Measurements from ENCODE around the gene AFAP1L2. TPM values are rescaled to one million over a fixed set of nuclear protein-coding genes. Genes with fewer than 3 reads are reported as not detected.
A peak's percentile ranks its signal among the peaks of the same experiment; 100 is the strongest.

The AFAP1L2 gene
- polyA plus RNA-seq, 2 donors = 7.8 to 8.2 TPM

DNA sequence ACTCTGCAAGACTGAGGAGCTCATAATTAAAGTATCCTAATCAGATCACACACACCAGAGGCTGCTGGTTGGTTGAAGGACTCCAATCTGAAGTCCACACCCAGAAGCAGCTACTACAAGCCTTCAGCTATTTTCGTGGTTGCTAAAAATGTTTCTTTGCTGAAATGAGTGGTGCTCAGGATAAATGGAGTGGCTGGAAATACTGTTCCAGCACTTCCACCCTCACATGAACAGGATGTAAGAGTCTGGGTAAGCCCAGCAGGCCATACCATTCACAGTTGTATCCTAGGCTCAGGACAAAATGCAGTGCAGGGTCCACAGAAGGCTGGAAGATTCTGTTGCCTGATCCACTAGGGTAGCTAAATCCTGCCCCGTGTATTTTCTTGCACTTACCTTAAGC lies 34.1 kb downstream of the AFAP1L2 start:
- Histone ChIP-seq H3K9me3 (ENCODE audit: control insufficient read depth in 2 of 2, insufficient read depth in 1 of 2, low read depth in 1 of 2, low read length in 1 of 2) (peaks cover 0 to 2% of the 10 kb centered on the region in 2 donors), H3K4me3 (ENCODE audit: low read depth in 1 of 2, low read length in 2 of 2) (no peak overlapping the region), H3K27ac (ENCODE audit: low read depth in 2 of 2, low read length in 1 of 2) (no peak overlapping the region), H3K27me3 (ENCODE audit: control insufficient read depth in 1 of 2, insufficient read depth in 2 of 2, low read length in 2 of 2) (no peaks in the 10 kb centered on the region), H3K36me3 (ENCODE audit: control insufficient read depth in 2 of 2, insufficient read depth in 2 of 2, low read length in 1 of 2) (peaks cover 0 to 4% of the 10 kb centered on the region in 2 donors), H3K4me1 (ENCODE audit: control insufficient read depth in 2 of 2, insufficient read depth in 2 of 2, low read length in 1 of 2) (peaks cover 2 to 4% of the 10 kb centered on the region in 2 donors)
- WGBS, 2 donors = 58 to 61% methylated on average over 2 of the region's 2 CpGs

DNA sequence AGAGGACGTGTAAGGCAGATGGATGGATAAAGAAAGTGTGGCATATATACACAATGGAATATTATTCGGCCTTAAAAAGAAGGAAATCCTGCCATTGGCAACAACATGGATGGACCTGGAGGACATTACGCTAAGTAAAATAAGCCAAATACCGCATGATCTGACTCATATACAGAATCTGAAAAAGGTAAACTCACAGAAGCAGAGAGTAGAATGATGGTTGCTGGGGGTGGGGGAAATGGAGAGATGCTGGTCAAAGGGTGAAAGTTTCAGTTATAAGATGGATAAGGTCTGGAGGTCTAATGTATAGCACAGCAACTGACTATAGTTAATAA lies 36.3 kb downstream of the AFAP1L2 start:
- WGBS, 2 donors = 60 to 73% methylated on average over 4 of the region's 4 CpGs
- Histone ChIP-seq H3K27ac (ENCODE audit: low read depth in 2 of 2, low read length in 1 of 2) (no peak overlapping the region), H3K27me3 (ENCODE audit: control insufficient read depth in 1 of 2, insufficient read depth in 2 of 2, low read length in 2 of 2) (no peaks in the 10 kb centered on the region), H3K4me3 (ENCODE audit: low read depth in 1 of 2, low read length in 2 of 2) (no peak overlapping the region), H3K9me3 (ENCODE audit: control insufficient read depth in 2 of 2, insufficient read depth in 1 of 2, low read depth in 1 of 2, low read length in 1 of 2) (no peaks in the 10 kb centered on the region), H3K4me1 (ENCODE audit: control insufficient read depth in 2 of 2, insufficient read depth in 2 of 2, low read length in 1 of 2) (peaks cover 2 to 4% of the 10 kb centered on the region in 2 donors), H3K36me3 (ENCODE audit: control insufficient read depth in 2 of 2, insufficient read depth in 2 of 2, low read length in 1 of 2) (peaks cover 0 to 4% of the 10 kb centered on the region in 2 donors)

DNA sequence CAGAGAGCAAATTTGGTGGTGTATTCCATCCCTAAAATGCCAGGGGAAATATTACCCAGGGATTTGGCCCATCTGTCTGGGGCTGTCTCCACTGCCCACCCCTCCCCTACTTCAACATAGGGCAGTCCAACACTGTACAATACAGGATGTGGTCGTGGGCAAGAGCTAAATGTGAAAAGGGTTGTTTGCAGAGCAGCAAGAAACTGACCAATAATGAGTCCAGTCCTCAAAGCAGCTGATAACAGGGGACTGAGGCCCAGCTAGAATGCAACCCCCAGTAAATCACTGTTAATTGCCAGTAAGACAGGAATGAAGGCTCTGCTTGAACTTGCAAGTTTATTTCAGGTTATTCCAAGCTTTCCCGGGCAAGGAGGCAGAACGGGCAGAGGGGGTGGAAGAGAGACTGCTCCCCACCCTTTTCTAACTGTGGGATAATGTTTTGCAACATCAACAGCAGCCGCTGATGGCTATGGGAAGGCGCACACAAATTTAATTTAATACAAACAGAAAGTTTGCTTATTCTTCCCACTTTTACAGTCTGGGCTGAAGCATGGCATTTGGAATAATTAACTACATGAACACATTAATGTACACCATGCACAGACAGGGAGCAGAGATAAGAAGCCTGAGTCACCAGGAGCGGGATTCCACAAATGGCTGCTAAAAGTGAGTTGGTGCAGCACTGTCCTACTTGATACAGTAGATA lies 36.8 kb downstream of the AFAP1L2 start:
- H3K4me1 ChIP-seq (ENCODE audit: control insufficient read depth in 2 of 2, insufficient read depth in 2 of 2, low read length in 1 of 2) = peaks cover 2 to 6% of the 10 kb centered on the region in 2 donors
- no peak overlapping the region for H3K4me3 ChIP-seq (ENCODE audit: low read depth in 1 of 2, low read length in 2 of 2)
- H3K9me3 ChIP-seq (ENCODE audit: control insufficient read depth in 2 of 2, insufficient read depth in 1 of 2, low read depth in 1 of 2, low read length in 1 of 2) = no peaks in the 10 kb centered on the region
- peak overlapping the region; percentile 48 to 72 for H3K27ac ChIP-seq (ENCODE audit: low read depth in 2 of 2, low read length in 1 of 2)
- H3K27me3 ChIP-seq (ENCODE audit: control insufficient read depth in 1 of 2, insufficient read depth in 2 of 2, low read length in 2 of 2) = no peaks in the 10 kb centered on the region
- H3K36me3 ChIP-seq (ENCODE audit: control insufficient read depth in 2 of 2, insufficient read depth in 2 of 2, low read length in 1 of 2) = peaks cover 0 to 4% of the 10 kb centered on the region in 2 donors
- 26 to 40% methylated on average over 6 of the region's 6 CpGs for WGBS, 2 donors

DNA sequence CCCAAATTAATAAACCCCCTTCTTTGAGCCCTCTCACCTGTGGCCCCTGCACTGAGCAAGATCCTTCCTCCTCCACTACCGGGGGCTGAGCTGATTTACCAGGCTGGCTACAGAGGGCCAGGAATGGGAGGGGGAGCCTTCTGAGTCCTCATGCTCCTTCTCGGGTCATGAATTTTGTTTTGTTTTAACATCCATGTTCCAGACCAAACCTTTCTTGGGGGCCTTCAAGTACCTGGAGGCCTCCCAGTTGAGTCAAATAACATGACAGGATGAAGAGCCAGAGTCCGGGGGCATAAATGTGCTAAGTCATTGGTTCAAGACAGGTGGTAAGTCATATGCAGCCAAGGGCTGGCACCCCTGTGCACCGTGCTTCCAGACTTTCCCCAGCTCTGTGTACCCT lies 39.6 kb downstream of the AFAP1L2 start:
- Histone ChIP-seq H3K4me3 (ENCODE audit: low read depth in 1 of 2, low read length in 2 of 2) (no peak overlapping the region), H3K27me3 (ENCODE audit: control insufficient read depth in 1 of 2, insufficient read depth in 2 of 2, low read length in 2 of 2) (no peaks in the 10 kb centered on the region), H3K27ac (ENCODE audit: low read depth in 2 of 2, low read length in 1 of 2) (no peak overlapping the region), H3K9me3 (ENCODE audit: control insufficient read depth in 2 of 2, insufficient read depth in 1 of 2, low read depth in 1 of 2, low read length in 1 of 2) (no peaks in the 10 kb centered on the region), H3K4me1 (ENCODE audit: control insufficient read depth in 2 of 2, insufficient read depth in 2 of 2, low read length in 1 of 2) (peaks cover 0 to 5% of the 10 kb centered on the region in 2 donors), H3K36me3 (ENCODE audit: control insufficient read depth in 2 of 2, insufficient read depth in 2 of 2, low read length in 1 of 2) (no peaks in the 10 kb centered on the region)
- WGBS, 2 donors = 92 to 96% methylated on average over 4 of the region's 4 CpGs

DNA sequence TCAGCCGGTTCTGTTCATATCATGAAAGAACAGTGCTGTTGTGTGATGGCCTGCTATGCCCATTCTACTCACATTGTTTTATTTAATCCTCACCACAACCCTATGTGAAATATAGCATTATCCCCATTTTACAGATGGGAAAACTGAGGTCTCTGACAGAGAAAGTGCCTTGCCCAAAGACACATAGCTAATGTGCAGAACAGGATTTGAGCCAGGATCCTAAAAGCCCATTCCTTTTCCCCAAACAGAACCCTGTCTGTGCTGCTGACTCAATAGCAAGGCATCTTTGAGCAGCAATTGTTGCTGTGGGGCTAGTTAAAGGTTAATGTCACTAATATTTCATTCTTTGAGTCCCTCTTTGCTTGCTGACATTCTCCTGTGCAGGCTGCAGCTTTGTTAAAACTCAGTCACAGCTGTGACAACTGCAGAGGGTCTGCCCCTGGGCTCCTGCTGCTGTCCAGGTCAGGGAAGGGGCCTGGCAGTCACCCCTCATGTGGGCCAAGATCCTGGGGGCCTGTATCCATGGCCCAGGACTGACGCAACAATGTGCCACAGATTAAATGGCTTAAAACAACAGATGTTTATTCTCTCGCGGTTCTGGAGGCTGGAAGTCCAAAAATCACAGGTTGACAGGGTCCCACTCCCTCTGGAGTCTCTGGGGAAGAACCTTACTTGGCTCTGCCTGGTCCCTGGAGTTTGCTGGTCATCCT lies 40.4 kb downstream of the AFAP1L2 start:
- H3K9me3 ChIP-seq (ENCODE audit: control insufficient read depth in 2 of 2, insufficient read depth in 1 of 2, low read depth in 1 of 2, low read length in 1 of 2) = no peaks in the 10 kb centered on the region
- no peak overlapping the region for H3K4me3 ChIP-seq (ENCODE audit: low read depth in 1 of 2, low read length in 2 of 2)
- peaks cover 0 to 5% of the 10 kb centered on the region in 2 donors for H3K4me1 ChIP-seq (ENCODE audit: control insufficient read depth in 2 of 2, insufficient read depth in 2 of 2, low read length in 1 of 2)
- H3K27ac ChIP-seq (ENCODE audit: low read depth in 2 of 2, low read length in 1 of 2) = no peak overlapping the region
- no peaks in the 10 kb centered on the region for H3K36me3 ChIP-seq (ENCODE audit: control insufficient read depth in 2 of 2, insufficient read depth in 2 of 2, low read length in 1 of 2)
- H3K27me3 ChIP-seq (ENCODE audit: control insufficient read depth in 1 of 2, insufficient read depth in 2 of 2, low read length in 2 of 2) = no peaks in the 10 kb centered on the region
- 85 to 93% methylated on average over 4 of the region's 4 CpGs for WGBS, 2 donors

DNA sequence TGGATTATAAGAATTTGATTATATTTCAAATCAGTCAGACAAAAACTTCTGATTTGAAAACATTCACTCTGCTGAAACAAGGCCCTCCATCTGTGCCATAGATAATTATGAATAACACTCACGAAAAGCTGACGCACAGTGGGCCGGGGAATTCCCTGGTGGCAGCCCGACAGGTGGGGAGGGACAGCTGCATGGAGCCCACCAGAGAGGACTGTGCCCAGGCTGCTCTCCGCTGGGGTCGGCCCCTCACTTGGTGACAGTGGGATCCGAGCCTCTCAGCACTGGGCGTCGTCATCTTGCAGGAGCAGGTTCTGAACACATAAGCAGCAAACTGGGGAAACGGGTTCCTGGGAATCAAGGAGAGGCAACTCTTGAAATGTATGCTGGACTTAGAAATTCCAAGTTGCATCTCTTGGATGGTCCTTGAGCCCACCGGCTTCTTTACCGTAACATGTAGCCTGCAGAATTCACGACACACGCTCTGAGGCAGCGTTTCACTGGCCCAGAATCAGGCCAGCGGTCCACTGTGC lies 41.4 kb downstream of the AFAP1L2 start:
- peaks cover 0 to 5% of the 10 kb centered on the region in 2 donors for H3K4me1 ChIP-seq (ENCODE audit: control insufficient read depth in 2 of 2, insufficient read depth in 2 of 2, low read length in 1 of 2)
- 83 to 84% methylated on average over 16 of the region's 16 CpGs for WGBS, 2 donors
- H3K4me3 ChIP-seq (ENCODE audit: low read depth in 1 of 2, low read length in 2 of 2) = no peak overlapping the region
- no peaks in the 10 kb centered on the region for H3K9me3 ChIP-seq (ENCODE audit: control insufficient read depth in 2 of 2, insufficient read depth in 1 of 2, low read depth in 1 of 2, low read length in 1 of 2)
- H3K27me3 ChIP-seq (ENCODE audit: control insufficient read depth in 1 of 2, insufficient read depth in 2 of 2, low read length in 2 of 2) = no peaks in the 10 kb centered on the region
- no peaks in the 10 kb centered on the region for H3K36me3 ChIP-seq (ENCODE audit: control insufficient read depth in 2 of 2, insufficient read depth in 2 of 2, low read length in 1 of 2)
- H3K27ac ChIP-seq (ENCODE audit: low read depth in 2 of 2, low read length in 1 of 2) = no peak overlapping the region

DNA sequence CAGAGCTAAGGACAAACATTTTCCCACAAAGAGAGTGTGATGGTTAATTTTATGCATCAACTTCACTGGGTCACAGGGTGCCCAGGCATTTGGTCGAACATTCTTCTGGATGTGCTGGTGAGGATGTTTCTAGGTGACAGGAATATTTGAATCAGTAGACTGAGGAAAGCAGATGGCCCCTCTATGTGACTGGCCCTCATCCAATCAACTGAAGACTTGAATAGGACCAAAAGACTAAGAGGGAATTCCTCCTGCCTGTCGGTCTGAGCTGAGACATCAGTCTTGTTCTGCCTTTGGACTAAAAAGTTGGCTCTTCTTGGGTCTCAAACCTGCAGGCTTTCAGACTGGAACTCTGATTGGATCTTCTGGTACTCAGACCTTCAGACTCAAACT lies 44.4 kb downstream of the AFAP1L2 start:
- Histone ChIP-seq H3K9me3 (ENCODE audit: control insufficient read depth in 2 of 2, insufficient read depth in 1 of 2, low read depth in 1 of 2, low read length in 1 of 2) (no peaks in the 10 kb centered on the region), H3K36me3 (ENCODE audit: control insufficient read depth in 2 of 2, insufficient read depth in 2 of 2, low read length in 1 of 2) (no peaks in the 10 kb centered on the region), H3K27ac (ENCODE audit: low read depth in 2 of 2, low read length in 1 of 2) (no peak overlapping the region), H3K4me3 (ENCODE audit: low read depth in 1 of 2, low read length in 2 of 2) (no peak overlapping the region), H3K4me1 (ENCODE audit: control insufficient read depth in 2 of 2, insufficient read depth in 2 of 2, low read length in 1 of 2) (peaks cover 0 to 2% of the 10 kb centered on the region in 2 donors), H3K27me3 (ENCODE audit: control insufficient read depth in 1 of 2, insufficient read depth in 2 of 2, low read length in 2 of 2) (no peaks in the 10 kb centered on the region)
- WGBS, 2 donors = 85 to 89% methylated on average over 2 of the region's 2 CpGs

DNA sequence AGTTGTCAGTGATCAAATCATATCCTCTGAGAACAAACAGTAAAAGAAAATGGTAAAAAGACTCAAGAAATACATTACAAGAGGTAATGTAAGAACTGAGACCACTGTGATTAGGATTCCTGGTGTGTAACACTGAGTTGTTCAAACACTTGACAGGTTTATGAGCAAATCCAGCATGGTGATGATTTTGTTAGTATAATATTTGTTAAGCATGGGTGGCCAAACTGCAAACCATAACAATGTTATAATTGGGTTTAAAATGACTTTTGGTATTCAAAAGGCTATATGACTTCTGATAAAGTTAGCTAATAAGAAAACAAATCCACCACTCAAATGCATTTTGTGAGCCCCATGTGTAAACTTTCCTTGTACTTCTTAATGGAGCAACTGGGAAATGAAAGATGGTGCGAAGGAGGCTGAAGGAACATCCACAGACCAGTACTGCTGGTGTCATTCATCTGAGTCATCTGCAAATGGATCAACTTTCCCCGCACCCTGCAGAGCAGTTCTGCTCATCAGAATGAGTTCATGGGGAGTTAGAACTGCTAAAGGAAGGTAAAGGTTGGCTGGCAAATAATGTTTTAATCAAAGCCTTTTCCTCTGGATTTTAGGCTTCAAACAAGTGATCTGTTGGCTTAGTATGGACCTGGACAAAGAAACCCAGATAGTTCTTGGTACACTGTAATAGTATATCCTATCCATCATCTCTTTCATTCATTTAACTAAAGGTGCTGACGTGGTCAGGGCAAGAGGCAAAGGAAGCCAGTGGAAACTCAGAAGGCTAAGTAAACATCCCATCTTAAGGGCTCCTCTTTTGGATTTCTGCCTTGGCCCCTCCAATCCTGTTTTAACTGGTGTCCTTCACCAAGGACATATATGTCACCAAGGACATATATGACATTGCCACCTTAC lies 45.0 kb downstream of the AFAP1L2 start:
- no peaks in the 10 kb centered on the region for H3K9me3 ChIP-seq (ENCODE audit: control insufficient read depth in 2 of 2, insufficient read depth in 1 of 2, low read depth in 1 of 2, low read length in 1 of 2)
- no peaks in the 10 kb centered on the region for H3K36me3 ChIP-seq (ENCODE audit: control insufficient read depth in 2 of 2, insufficient read depth in 2 of 2, low read length in 1 of 2)
- 75 to 83% methylated on average over 3 of the region's 3 CpGs for WGBS, 2 donors
- peaks cover 0 to 2% of the 10 kb centered on the region in 2 donors for H3K4me1 ChIP-seq (ENCODE audit: control insufficient read depth in 2 of 2, insufficient read depth in 2 of 2, low read length in 1 of 2)
- no peak overlapping the region for H3K27ac ChIP-seq (ENCODE audit: low read depth in 2 of 2, low read length in 1 of 2)
- no peak overlapping the region for H3K4me3 ChIP-seq (ENCODE audit: low read depth in 1 of 2, low read length in 2 of 2)
- no peaks in the 10 kb centered on the region for H3K27me3 ChIP-seq (ENCODE audit: control insufficient read depth in 1 of 2, insufficient read depth in 2 of 2, low read length in 2 of 2)

DNA sequence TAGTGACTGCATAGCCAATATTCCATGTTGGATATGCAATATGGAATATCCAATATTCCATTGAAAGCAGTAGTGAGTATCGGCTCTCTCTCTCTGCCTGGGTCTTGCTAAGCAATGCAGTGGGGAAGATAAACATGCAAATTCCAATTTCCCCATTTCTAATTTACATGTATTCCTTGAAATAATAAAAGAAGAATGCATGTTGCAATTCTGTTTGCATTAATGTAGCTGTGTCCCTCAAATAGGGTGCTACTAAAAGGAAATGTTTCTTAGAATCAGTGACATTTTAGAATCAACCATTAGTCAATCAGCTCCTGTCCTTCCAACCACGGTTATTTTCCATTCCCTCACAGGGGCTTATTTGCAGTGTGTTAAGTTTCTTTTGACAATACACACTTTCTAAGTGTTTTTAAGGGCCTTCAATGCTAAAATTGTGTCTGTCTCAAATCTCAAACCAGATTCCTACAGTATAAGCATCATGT lies 46.7 kb downstream of the AFAP1L2 start:
- Histone ChIP-seq H3K27me3 (ENCODE audit: control insufficient read depth in 1 of 2, insufficient read depth in 2 of 2, low read length in 2 of 2) (no peaks in the 10 kb centered on the region), H3K36me3 (ENCODE audit: control insufficient read depth in 2 of 2, insufficient read depth in 2 of 2, low read length in 1 of 2) (no peaks in the 10 kb centered on the region), H3K27ac (ENCODE audit: low read depth in 2 of 2, low read length in 1 of 2) (peak overlapping the region in 1 of 2 donors; percentile 33), H3K4me1 (ENCODE audit: control insufficient read depth in 2 of 2, insufficient read depth in 2 of 2, low read length in 1 of 2) (no peaks in the 10 kb centered on the region), H3K4me3 (ENCODE audit: low read depth in 1 of 2, low read length in 2 of 2) (no peak overlapping the region), H3K9me3 (ENCODE audit: control insufficient read depth in 2 of 2, insufficient read depth in 1 of 2, low read depth in 1 of 2, low read length in 1 of 2) (no peaks in the 10 kb centered on the region)
- WGBS, 2 donors = 55 to 64% methylated on average over 2 of the region's 2 CpGs
